GM12891 (cell line): ENCODE measurements around the gene PCDHA4.

Experiments used
- PAX5 ChIP-seq: IDR thresholded peaks from 2 replicates; pipeline ENCODE4 v1.6.1; 2011; ENCODE audit warnings: low read length, moderate library complexity, mild to moderate bottlenecking; ENCODE audit not compliant: insufficient read depth, severe bottlenecking
- POLR2A ChIP-seq: IDR thresholded peaks from 2 replicates; pipeline ENCODE4 v1.6.1; 2011; ENCODE audit warnings: low read depth, low read length, control low read depth
- POLR2AphosphoS5 ChIP-seq: IDR thresholded peaks from 2 replicates; pipeline ENCODE4 v1.6.1; 2011; ENCODE audit warnings: low read depth, low read length, control low read depth
- POU2F2 ChIP-seq: IDR thresholded peaks from 2 replicates; pipeline ENCODE4 v1.6.1; 2011; ENCODE audit warnings: low read depth, mild to moderate bottlenecking, control low read depth, low read length, moderate library complexity
- SPI1 ChIP-seq: IDR thresholded peaks from 2 replicates; pipeline ENCODE4 v1.6.1; 2011; ENCODE audit warnings: low read depth, low read length, control low read depth
- TAF1 ChIP-seq: IDR thresholded peaks from 2 replicates; pipeline ENCODE4 v1.6.1; 2011; ENCODE audit warnings: low read depth, low read length, control low read depth

GRCh38 chr5:140822281-140822629 lies 15.4 kb downstream of the PCDHA4 start:
- TF ChIP-seq TAF1 (no peak), POLR2AphosphoS5 (no peak), SPI1 (no peak), POLR2A (no peak), PAX5 (no peak), POU2F2 (no peak)
